ENCODE results near the gene PGAP3.

Gene PGAP3

DNA sequence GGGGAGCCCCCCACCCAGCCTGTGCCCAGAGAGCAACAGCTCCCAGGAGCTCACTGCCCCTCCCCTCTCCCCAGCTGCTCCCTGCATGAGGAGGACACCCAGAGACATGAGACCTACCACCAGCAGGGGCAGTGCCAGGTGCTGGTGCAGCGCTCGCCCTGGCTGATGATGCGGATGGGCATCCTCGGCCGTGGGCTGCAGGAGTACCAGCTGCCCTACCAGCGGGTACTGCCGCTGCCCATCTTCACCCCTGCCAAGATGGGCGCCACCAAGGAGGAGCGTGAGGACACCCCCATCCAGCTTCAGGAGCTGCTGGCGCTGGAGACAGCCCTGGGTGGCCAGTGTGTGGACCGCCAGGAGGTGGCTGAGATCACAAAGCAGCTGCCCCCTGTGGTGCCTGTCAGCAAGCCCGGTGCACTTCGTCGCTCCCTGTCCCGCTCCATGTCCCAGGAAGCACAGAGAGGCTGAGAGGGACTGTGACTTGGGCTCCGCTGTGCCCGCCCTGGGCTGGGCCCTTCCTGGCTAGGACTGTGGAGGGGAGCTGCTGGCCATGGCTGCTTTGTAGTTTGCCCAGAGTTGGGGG, 22.1 kb downstream of the PGAP3 start:
- DNase-seq = peak; percentile 46
- peak; percentile 22; the same call in 1 of the 2 replicates for TF ChIP-seq CTCF (IDR thresholded peaks at IDR 0.05; ENCODE audit: low read depth, low read length)
- H3K27me3 ChIP-seq = peaks cover 15% of the 10 kb centered on the region; the same call in 1 of the 2 replicates
- H3K4me1 ChIP-seq = peaks cover 9% of the 10 kb centered on the region
- no peak overlapping the region for H3K4me3 ChIP-seq (ENCODE audit: low read depth, low read length)
- peaks cover 5% of the 10 kb centered on the region; the same call in 1 of the 2 replicates for H3K36me3 ChIP-seq
- no peaks in the 10 kb centered on the region for H3K9me3 ChIP-seq

DNA sequence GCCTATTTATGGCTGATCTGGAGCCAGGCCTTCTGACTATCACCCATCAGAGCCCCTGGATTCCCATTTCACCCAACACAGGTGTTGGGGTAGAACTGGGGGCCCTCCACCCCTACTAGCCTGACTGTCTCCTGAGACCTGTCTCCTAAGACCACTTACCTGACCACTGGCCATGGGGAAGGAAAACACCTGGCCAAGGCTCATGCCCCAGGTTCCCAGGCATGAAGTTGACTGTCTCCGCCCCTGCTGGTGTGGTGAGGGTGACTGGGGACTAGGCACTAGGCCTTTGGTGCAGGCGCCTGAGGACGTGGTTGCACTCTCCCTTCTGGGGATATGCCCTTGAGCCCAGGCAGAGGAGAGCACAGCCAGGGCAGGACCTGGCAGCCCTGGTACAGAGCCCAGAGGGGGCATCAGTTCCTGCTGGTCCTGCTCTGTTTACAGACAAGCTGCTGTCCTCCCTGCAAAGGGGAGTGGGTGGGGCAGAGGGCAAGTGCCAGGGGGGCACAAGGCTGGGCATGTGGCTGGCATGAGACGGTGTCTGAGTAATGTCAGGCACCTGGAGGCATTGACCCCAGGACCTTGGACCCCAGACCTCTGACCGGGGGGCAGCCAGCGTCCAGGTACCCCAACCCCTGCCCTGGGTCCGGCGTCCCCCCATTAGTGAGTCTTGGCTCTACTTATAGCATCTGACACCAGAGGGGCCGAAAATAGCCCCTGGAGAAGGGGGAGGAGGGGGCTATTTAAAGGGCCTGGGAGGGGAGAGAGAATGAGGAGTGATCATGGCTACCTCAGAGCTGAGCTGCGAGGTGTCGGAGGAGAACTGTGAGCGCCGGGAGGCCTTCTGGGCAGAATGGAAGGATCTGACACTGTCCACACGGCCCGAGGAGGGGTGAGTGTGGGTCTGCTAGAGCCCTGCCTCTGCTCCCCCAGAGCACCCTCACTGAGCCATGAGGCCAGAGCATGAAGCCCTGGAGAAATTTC, 23.0 kb downstream of the PGAP3 start, which contains the start of gene TCAP:
Gene TCAP (plus strand): TSS at position 769 of the 981 bp plus-strand sequence. CDS start 11 bp downstream, at position 780.
- no peak within 1 kb of the TSS for H3K4me3 ChIP-seq (ENCODE audit: low read depth, low read length)
- peaks cover 9% of the 10 kb centered on the region for H3K4me1 ChIP-seq

DNA sequence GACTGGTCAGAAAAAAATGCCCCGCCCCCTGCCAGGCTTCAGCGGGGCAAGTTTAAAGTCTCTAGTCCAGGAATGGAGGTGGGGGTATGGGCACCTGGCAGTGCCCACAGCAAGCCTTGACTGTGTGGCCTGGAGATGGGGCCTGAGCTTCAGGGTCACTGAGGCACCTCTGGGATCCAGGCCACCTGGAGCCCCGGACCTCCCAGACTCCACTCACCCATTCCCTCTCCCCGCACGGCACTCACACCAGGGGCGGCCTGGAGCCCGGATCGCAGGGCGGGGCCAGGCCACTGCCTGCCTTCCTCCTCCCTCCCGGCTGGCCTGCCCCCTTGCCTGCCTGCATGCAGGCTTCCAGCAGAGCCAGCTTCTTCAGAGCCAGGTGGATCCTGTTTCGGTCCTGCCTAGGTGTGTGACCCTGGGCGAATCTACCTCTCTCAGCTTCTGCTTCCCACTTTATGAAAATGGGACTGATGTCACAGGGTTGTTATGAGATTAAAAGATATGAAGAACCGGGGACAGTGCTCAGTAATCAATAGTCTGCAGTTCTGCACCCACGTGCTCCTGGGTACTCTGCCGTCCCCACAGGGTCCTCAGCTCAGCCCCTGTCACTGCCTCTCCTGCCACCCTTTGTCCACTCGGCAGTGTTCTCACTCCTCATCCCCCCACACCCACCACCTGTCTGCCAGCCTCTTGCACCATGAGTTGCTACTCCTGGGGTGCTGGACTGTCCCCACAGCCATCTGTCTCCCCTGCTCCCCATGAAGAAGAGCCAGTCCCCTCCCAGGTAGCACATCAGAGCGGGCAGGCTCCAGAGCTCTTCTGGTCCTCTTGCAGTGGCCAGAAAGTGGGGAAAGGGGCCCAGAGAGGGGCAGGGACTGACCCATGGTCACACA, 23.9 kb downstream of the PGAP3 start:
- H3K9me3 ChIP-seq = no peaks in the 10 kb centered on the region
- no peak overlapping the region for H3K4me3 ChIP-seq (ENCODE audit: low read depth, low read length)
- TF ChIP-seq CTCF (IDR thresholded peaks at IDR 0.05; ENCODE audit: low read depth, low read length) = no peak
- H3K4me1 ChIP-seq = peaks cover 9% of the 10 kb centered on the region
- H3K36me3 ChIP-seq = peaks cover 8% of the 10 kb centered on the region; the same call in 1 of the 2 replicates
- H3K27me3 ChIP-seq = peaks cover 11% of the 10 kb centered on the region; the same call in 1 of the 2 replicates
- peak; percentile 37 for DNase-seq

More for the DNA sequence above, 23.0 kb downstream of the PGAP3 start, which contains the start of gene TCAP:
- Histone ChIP-seq H3K36me3 (peaks cover 8% of the 10 kb centered on the region; the same call in 1 of the 2 replicates), H3K27me3 (peaks cover 15% of the 10 kb centered on the region; the same call in 1 of the 2 replicates), H3K9me3 (no peaks in the 10 kb centered on the region)
- no peak for DNase-seq
- TF ChIP-seq CTCF (IDR thresholded peaks at IDR 0.05; ENCODE audit: low read depth, low read length) = no peak

DNA sequence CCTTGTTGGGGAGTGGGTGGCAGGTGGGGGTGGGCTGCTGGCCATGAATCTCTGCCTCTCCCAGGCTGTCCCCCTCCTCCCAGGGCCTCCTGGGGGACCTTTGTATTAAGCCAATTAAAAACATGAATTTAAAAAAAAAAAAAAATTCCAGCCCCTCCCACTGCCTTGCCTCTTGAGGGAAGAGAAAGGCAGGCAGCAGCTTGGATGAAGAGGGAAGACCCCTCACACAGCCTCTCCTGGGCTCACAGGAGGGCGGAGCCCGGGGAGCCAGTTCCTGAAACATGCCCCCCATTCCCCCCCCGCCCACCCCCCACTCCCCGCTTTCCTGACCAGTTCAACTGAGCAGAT, 24.5 kb downstream of the PGAP3 start:
- H3K4me3 ChIP-seq (ENCODE audit: low read depth, low read length) = no peak overlapping the region
- DNase-seq = no peak
- no peak for TF ChIP-seq CTCF (IDR thresholded peaks at IDR 0.05; ENCODE audit: low read depth, low read length)

DNA sequence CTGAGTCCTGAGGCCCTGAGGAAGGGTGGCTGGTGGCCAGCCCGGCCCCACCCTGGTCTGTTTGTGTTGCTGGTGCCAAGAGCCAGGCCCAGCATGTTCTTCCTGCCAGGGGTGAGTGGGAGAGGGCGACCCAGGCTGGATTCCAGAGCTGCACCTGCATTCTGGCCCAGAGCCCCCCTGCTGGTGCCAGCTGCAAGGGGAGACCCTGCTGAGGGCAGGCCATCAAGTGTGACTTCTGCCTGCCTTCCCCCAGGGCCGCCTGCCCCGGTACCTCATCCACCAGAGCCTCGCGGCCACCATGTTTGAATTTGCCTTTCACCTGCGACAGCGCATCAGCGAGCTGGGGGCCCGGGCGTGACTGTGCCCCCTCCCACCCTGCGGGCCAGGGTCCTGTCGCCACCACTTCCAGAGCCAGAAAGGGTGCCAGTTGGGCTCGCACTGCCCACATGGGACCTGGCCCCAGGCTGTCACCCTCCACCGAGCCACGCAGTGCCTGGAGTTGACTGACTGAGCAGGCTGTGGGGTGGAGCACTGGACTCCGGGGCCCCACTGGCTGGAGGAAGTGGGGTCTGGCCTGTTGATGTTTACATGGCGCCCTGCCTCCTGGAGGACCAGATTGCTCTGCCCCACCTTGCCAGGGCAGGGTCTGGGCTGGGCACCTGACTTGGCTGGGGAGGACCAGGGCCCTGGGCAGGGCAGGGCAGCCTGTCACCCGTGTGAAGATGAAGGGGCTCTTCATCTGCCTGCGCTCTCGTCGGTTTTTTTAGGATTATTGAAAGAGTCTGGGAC, 25.1 kb downstream of the PGAP3 start:
- Histone ChIP-seq H3K4me1 (peaks cover 9% of the 10 kb centered on the region), H3K36me3 (peaks cover 8% of the 10 kb centered on the region; the same call in 1 of the 2 replicates), H3K4me3 (ENCODE audit: low read depth, low read length) (no peak overlapping the region), H3K9me3 (no peaks in the 10 kb centered on the region), H3K27me3 (peaks cover 6% of the 10 kb centered on the region; the same call in 1 of the 2 replicates)
- DNase-seq = no peak
- TF ChIP-seq CTCF (IDR thresholded peaks at IDR 0.05; ENCODE audit: low read depth, low read length) = no peak

More for the DNA sequence above, 24.5 kb downstream of the PGAP3 start:
- peaks cover 7% of the 10 kb centered on the region; the same call in 1 of the 2 replicates for H3K27me3 ChIP-seq
- peaks cover 9% of the 10 kb centered on the region for H3K4me1 ChIP-seq
- peaks cover 8% of the 10 kb centered on the region; the same call in 1 of the 2 replicates for H3K36me3 ChIP-seq
- H3K9me3 ChIP-seq = no peaks in the 10 kb centered on the region
